ENCODE data around the gene UBR2. TPM values are rescaled to one million over a fixed set of nuclear protein-coding genes. Genes with fewer than 3 reads are reported as not detected.

UBR2 gene
- total RNA-seq, 1 donor from 2014 or later = 21.6 TPM

GRCh38 chr6:42627674-42628073, 63.8 kb downstream of the UBR2 start:
- no peak overlapping the region for H3K27ac Mint-ChIP-seq (ENCODE audit: unreplicated experiment)
- H3K9me3 Mint-ChIP-seq (ENCODE audit: unreplicated experiment) = no peaks in the 10 kb centered on the region
- no peak for TF ChIP-seq CTCF (IDR thresholded peaks at IDR 0.05; ENCODE audit: unreplicated experiment)
- no peaks in the 10 kb centered on the region for H3K4me1 Mint-ChIP-seq (ENCODE audit: unreplicated experiment)
- peaks cover 2% of the 10 kb centered on the region for H3K27me3 Mint-ChIP-seq (ENCODE audit: unreplicated experiment)
- no peak overlapping the region for H3K4me3 Mint-ChIP-seq (ENCODE audit: unreplicated experiment)
- DNase-seq (ENCODE audit: low spot score) = no peak
- peaks cover 15% of the 10 kb centered on the region for H3K36me3 Mint-ChIP-seq (ENCODE audit: low read depth, unreplicated experiment)

- Mint-ChIP-seq H3K36me3 (ENCODE audit: low read depth, unreplicated experiment) (peaks cover 15% of the 10 kb centered on the region), H3K9me3 (ENCODE audit: unreplicated experiment) (no peaks in the 10 kb centered on the region), H3K4me1 (ENCODE audit: unreplicated experiment) (no peaks in the 10 kb centered on the region), H3K27me3 (ENCODE audit: unreplicated experiment) (peaks cover 2% of the 10 kb centered on the region), H3K4me3 (ENCODE audit: unreplicated experiment) (no peak overlapping the region), H3K27ac (ENCODE audit: unreplicated experiment) (no peak overlapping the region)
- no peak for DNase-seq (ENCODE audit: low spot score)
- no peak for TF ChIP-seq CTCF (IDR thresholded peaks at IDR 0.05; ENCODE audit: unreplicated experiment)
These were observed 64.8 kb downstream of the UBR2 start for GRCh38 chr6:42628604-42629003.

- Mint-ChIP-seq H3K27ac (ENCODE audit: unreplicated experiment) (no peak overlapping the region), H3K4me3 (ENCODE audit: unreplicated experiment) (no peak overlapping the region), H3K27me3 (ENCODE audit: unreplicated experiment) (peaks cover 2% of the 10 kb centered on the region), H3K36me3 (ENCODE audit: low read depth, unreplicated experiment) (peaks cover 15% of the 10 kb centered on the region), H3K9me3 (ENCODE audit: unreplicated experiment) (no peaks in the 10 kb centered on the region), H3K4me1 (ENCODE audit: unreplicated experiment) (no peaks in the 10 kb centered on the region)
- TF ChIP-seq CTCF (IDR thresholded peaks at IDR 0.05; ENCODE audit: unreplicated experiment) = no peak
- no peak for DNase-seq (ENCODE audit: low spot score)
These were observed 66.0 kb downstream of the UBR2 start for GRCh38 chr6:42629845-42630244.

- Mint-ChIP-seq H3K4me3 (ENCODE audit: unreplicated experiment) (no peak overlapping the region), H3K9me3 (ENCODE audit: unreplicated experiment) (no peaks in the 10 kb centered on the region), H3K27ac (ENCODE audit: unreplicated experiment) (no peak overlapping the region), H3K4me1 (ENCODE audit: unreplicated experiment) (peaks cover 3% of the 10 kb centered on the region), H3K27me3 (ENCODE audit: unreplicated experiment) (peaks cover 3% of the 10 kb centered on the region), H3K36me3 (ENCODE audit: low read depth, unreplicated experiment) (peaks cover 11% of the 10 kb centered on the region)
- no peak for DNase-seq (ENCODE audit: low spot score)
- no peak for TF ChIP-seq CTCF (IDR thresholded peaks at IDR 0.05; ENCODE audit: unreplicated experiment)
These were observed 73.9 kb downstream of the UBR2 start for GRCh38 chr6:42637681-42638080.

- Mint-ChIP-seq H3K27me3 (ENCODE audit: unreplicated experiment) (no peaks in the 10 kb centered on the region), H3K4me1 (ENCODE audit: unreplicated experiment) (peaks cover 8% of the 10 kb centered on the region), H3K4me3 (ENCODE audit: unreplicated experiment) (no peak overlapping the region), H3K36me3 (ENCODE audit: low read depth, unreplicated experiment) (peaks cover 14% of the 10 kb centered on the region), H3K9me3 (ENCODE audit: unreplicated experiment) (no peaks in the 10 kb centered on the region), H3K27ac (ENCODE audit: unreplicated experiment) (peak overlapping the region; percentile 76)
- DNase-seq (ENCODE audit: low spot score) = no peak
- TF ChIP-seq CTCF (IDR thresholded peaks at IDR 0.05; ENCODE audit: unreplicated experiment) = no peak
These were observed 79.0 kb downstream of the UBR2 start for GRCh38 chr6:42642794-42643193.

All from endothelial cell (in vitro differentiated cells).